Mucosa of descending colon (tissue), 3 donors: ENCODE results near the gene BARHL1. TPM values are rescaled to one million over a fixed set of nuclear protein-coding genes. Genes with fewer than 3 reads are reported as not detected.

ENCODE experiments used
- ATAC-seq: fragments of 200-7000 bp; cut with Tn5 transposase; one replicate; pipeline ENCODE4 v1.9.1; 2020; ENCODE audit warnings: mild to moderate bottlenecking, moderate library complexity
- DNase-seq, 3 donors: peaks; one replicate each; pipeline ENCODE4 v3.0.0-alpha.2; 2020
- H3K36me3 ChIP-seq: fragments of 200-600 bp; one replicate; pipeline ENCODE4 v1.8.0; 2021; ENCODE audit warnings: low read depth, mild to moderate bottlenecking
- H3K4me1 ChIP-seq: fragments of 200-600 bp; one replicate; pipeline ENCODE4 v1.8.0; 2021; ENCODE audit warnings: low read depth, mild to moderate bottlenecking
- H3K4me3 ChIP-seq: fragments of 200-600 bp; one replicate; pipeline ENCODE4 v1.8.0; 2021; ENCODE audit warnings: mild to moderate bottlenecking
- H3K9me3 ChIP-seq: fragments of 200-600 bp; one replicate; pipeline ENCODE4 v1.8.0; 2021; ENCODE audit warnings: mild to moderate bottlenecking
- intact Hi-C, 2 donors: fragments of 100-400 bp; cut with DNase I in 1 of 2; cut with micrococcal nuclease in 1 of 2; formaldehyde crosslinking; loops; one replicate each; pipeline versions ENCODE4 v1.11.0 to v1.11.1; 2022; cut with DNase I, micrococcal nuclease
- total RNA-seq, 3 donors: library from RNA; stranded (reverse); fragmentation: NEBNext Ultra II Directional in 2 of 3; extraction: Animal tissue kit (Norgen Biotek cat#: 25700) in 2 of 3; gene quantifications; one replicate each; pipeline versions ENCODE4 v1.2.1 to v1.2.4, GENCODE V29; 2021 to 2023
- TF ChIP-seq, protein P1 (sequence below): fragments of 200-600 bp; IDR thresholded peaks from one replicate; pipeline ENCODE4 v1.8.0; 2022; ENCODE audit warnings: antibody characterized with exemption, mild to moderate bottlenecking
- donor health status: DM: no; HTN: no; CAD: no; lungs with moderate emphysema.
- donor health status: DM: no; HTN: no; CAD: no.
- donor health status: DM: no; HTN: yes; CAD: no.

The BARHL1 gene
- total RNA-seq, 3 donors from 2014 or later, result not detected

DNA sequence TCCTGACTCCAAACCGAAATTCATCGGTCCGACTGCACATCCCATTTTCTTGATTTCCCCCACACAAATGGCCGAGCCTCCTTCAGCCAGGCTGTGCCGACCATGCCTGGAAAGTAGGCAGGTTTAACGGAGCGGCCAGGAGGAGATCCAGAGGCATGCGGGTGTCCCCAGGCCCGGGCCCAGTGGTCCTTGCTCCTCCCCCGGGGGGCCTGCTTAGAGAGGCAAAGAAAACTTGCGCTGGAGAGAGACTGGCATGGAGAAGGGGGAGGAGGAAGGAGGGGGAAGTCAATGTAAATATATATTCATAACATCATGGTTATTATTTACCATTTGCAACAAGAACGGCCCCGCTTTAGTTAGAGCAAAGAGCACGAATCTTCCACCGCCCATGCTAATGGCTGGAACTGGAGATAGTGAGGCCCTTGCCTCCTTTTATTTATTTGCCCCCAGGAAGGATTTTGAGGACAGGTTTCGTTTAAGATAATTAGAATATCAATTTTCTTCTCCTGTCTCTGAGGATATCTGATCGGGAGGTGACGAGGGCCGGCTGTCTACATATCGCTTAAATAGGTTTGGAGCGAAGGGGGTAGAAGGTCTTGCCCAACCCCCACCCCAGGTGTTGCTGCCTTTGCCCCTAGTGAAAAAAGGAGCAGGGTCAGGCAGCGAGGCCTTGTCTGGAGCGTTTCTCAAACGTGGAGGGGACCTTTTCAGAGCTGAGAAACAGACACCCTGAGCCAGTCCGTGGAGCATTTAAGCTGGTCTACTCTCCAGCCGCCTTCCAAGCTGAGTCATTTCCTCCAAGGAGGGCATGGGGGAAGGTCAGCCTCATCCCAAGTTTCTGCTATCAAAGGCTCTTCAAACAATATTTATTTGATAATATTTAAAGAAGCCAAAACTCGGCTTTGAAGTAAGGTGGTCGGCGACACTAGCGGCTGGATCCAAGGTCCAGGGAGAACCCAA is 2.5 kb downstream of the BARHL1 start:
- no peaks in the 10 kb centered on the region for H3K9me3 ChIP-seq
- H3K4me3 ChIP-seq, result no peak overlapping the region
- DNase-seq, result no peak

DNA sequence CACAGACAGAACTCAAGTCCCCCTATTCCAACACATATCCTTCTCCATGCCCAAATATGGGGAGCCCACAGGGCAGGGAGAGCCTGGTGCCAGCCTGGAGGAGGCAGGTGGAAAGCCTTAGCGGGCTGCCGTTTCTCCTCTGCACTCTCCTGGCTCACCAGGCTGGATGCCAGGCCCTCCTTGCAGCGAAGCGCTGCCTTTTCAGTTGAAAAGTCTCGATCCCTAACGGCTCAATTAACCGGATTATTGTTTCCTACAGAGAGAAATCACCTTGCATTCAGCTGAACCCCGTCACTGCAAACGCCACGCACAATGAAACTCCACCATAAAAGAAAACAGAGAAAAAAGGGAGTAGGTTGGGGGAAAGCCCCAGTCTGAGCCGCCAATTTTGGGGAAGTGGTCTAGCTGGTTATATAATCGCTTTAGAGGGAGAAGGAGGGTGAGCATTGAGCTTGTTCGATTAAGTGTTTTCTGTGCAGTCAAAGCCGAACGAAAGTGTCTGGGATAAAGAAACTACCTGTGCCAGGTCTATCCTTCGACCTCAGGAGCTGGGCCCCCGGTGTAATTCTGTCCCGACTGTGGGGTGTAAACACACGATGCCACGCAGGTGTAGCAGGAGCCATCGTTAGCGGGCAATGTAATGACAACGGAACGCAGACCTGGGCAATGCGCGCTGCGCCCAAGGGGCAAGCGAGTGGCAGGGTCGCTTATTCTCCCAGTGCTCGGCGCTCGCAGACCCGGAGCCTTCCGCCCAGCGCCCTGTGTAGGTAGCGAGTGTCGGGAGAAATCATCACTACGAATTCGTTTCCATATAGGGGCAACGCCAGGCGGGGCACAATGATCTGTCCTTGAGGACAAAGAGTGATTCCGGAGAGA is 3.8 kb downstream of the BARHL1 start:
- Histone ChIP-seq H3K9me3 (no peaks in the 10 kb centered on the region), H3K4me1 (peaks cover 6% of the 10 kb centered on the region), H3K36me3 (no peaks in the 10 kb centered on the region), H3K4me3 (no peak overlapping the region)
- DNase-seq, result no peak
- TF ChIP-seq, protein P1, sequence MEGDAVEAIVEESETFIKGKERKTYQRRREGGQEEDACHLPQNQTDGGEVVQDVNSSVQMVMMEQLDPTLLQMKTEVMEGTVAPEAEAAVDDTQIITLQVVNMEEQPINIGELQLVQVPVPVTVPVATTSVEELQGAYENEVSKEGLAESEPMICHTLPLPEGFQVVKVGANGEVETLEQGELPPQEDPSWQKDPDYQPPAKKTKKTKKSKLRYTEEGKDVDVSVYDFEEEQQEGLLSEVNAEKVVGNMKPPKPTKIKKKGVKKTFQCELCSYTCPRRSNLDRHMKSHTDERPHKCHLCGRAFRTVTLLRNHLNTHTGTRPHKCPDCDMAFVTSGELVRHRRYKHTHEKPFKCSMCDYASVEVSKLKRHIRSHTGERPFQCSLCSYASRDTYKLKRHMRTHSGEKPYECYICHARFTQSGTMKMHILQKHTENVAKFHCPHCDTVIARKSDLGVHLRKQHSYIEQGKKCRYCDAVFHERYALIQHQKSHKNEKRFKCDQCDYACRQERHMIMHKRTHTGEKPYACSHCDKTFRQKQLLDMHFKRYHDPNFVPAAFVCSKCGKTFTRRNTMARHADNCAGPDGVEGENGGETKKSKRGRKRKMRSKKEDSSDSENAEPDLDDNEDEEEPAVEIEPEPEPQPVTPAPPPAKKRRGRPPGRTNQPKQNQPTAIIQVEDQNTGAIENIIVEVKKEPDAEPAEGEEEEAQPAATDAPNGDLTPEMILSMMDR, result no peak
- ATAC-seq, result no peak
- intact Hi-C loops, result no loop called here

More for the DNA sequence above, 2.5 kb downstream of the BARHL1 start:
- ATAC-seq, result no peak
- intact Hi-C loops, result no loop called here
- H3K4me1 ChIP-seq, result peaks cover 6% of the 10 kb centered on the region
- H3K36me3 ChIP-seq, result no peaks in the 10 kb centered on the region
- TF ChIP-seq, protein P1, result no peak

DNA sequence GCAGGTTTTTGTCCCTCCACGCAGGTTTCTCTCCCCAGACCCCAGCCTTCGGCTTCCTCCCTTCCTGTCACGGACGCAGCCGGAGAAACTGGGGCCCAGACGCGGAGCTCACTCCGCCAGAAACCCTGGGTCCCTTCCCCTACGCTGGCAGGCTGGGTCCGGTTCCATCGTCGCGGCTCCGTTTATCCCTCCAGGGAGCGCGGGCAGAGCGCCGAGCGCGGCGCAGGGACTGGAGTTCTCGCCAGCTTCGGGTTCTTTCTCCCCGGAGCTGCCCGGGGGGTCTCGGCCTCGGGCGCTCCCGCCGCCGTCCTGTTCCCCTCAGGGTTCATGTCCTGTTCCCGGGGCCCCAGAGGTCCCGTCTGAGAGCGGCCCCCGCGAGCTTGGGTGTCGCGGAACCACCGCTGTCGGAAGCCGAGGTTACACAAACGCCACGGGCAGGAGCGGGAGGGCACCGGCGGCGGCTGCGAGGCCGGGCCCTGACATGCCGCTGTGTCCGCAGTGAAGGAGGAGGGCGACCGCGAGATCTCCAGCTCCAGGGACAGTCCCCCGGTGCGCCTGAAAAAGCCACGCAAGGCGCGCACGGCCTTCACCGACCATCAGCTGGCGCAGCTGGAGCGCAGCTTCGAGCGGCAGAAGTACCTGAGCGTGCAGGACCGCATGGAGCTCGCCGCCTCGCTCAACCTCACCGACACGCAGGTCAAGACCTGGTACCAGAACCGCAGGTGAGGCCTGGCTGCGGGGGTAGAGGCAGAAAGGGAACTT is 4.6 kb downstream of the BARHL1 start:
- Histone ChIP-seq H3K36me3 (no peaks in the 10 kb centered on the region), H3K9me3 (no peaks in the 10 kb centered on the region), H3K4me3 (no peak overlapping the region), H3K4me1 (peaks cover under 1% of the 10 kb centered on the region)
- intact Hi-C loops, result no loop called here
- TF ChIP-seq, protein P1, result no peak
- ATAC-seq (no peak), DNase-seq (no peak)

DNA sequence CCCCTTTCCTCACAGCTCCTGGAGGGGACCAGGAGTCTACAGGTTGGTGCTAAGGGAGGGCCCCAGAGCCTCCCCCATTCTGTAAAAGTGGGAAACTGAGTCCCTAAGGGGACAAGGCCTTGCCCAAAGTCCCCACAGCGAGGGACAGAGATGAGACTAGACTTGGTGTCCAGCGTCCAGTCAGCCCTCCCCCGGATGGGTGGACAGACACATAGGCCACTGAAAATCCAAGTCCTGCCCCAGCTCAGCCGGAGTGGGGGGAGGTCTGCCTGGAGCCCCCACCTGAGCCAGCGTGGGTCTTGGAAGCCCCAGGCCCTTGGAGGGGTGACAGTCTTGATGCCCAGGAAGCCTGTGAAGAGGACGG is 5.2 kb downstream of the BARHL1 start:
- Histone ChIP-seq H3K4me1 (no peaks in the 10 kb centered on the region), H3K4me3 (no peak overlapping the region), H3K9me3 (no peaks in the 10 kb centered on the region), H3K36me3 (no peaks in the 10 kb centered on the region)
- TF ChIP-seq, protein P1, result no peak
- intact Hi-C loops, result no loop called here
- no peak for DNase-seq
- no peak for ATAC-seq

DNA sequence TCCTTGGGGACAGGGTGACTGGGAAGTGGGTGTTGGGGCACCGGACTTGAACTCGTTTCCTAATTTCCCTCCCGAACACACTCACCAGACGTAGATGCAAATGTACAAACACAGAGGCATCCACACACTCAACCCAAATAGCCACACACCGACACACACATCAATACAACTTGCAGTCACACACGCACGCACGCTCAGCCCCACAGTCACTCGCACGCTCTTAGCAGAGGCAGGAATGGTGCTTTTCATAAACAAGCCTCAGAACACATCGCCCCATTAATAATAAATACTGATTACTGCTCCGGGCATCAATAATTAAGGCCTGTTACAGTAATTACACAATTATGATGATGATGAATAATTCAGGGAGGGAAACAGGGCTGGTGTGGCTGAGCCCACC is 5.7 kb downstream of the BARHL1 start:
- Histone ChIP-seq H3K9me3 (no peaks in the 10 kb centered on the region), H3K36me3 (no peaks in the 10 kb centered on the region), H3K4me3 (no peak overlapping the region), H3K4me1 (no peaks in the 10 kb centered on the region)
- intact Hi-C loops, result no loop called here
- TF ChIP-seq, protein P1, result no peak
- ATAC-seq (no peak), DNase-seq (no peak)
